GM21515 (cell line): ENCODE measurements around the gene TMEM106C.

Source experiments
- ATAC-seq: cut with Tn5 transposase; IDR thresholded peaks from one replicate; pipeline ENCODE4 v1.9.1; 2021; ENCODE audit not compliant: unreplicated experiment

TMEM106C gene

DNA sequence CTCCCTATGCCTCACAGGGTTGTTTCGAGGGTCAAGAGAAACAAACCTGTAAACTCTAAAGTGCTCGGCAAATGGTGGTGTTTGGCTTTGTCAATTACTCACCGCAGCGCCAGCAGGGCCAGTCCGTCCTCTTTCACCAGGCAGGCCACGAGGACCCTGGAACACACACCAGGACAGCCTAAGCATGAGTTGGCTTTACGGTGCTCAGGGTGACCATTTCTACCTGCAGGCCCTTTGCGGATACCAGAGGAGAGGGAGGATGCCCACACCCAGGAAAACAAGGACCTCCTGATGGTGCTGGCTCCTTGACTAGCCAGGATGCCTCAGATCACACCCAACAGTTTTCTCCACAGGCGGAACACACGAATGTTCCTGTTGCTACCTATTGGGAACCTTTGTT lies 29.4 kb downstream of the TMEM106C start:
- ATAC-seq, result no peak

DNA sequence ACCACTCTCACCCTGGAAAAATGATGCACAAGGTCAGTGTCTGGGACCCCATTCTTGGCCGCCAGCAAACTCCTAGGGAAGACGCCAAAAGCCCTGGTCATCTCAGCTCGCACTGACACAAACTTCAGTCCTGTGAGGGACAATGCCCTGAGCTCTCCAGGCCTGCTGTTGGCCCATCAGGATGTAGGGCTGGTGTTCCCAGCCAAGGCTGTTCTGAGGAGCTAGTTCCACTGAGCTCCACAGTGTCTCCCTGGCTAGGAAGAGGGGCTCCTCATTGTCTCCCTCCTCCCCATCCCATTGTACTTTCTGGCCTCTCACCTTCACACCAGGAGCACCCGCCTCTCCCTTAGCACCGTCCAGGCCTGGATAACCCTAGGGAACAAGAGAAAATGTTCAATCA lies 30.1 kb downstream of the TMEM106C start:
- no peak for ATAC-seq

DNA sequence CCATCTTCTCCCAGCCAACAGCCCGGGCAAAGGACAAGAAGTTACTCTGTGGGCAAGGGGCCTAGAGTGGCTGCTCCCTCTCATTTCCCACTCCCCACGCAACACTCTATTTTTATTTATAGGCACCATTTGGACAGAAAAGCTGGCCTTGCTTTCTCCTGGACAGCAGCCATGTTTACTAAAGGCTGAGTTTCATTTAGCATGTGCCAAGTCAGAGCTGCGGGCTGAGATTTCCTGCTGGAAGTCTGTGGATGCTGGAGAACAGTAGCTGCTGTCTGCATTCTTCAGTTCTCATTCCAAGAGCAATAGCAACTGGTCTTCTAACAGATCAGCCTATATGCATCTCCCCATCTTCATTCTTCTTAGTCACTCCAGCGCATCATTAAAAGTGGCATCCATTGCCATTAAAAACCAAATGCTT lies 32.6 kb downstream of the TMEM106C start:
- ATAC-seq, result no peak

DNA sequence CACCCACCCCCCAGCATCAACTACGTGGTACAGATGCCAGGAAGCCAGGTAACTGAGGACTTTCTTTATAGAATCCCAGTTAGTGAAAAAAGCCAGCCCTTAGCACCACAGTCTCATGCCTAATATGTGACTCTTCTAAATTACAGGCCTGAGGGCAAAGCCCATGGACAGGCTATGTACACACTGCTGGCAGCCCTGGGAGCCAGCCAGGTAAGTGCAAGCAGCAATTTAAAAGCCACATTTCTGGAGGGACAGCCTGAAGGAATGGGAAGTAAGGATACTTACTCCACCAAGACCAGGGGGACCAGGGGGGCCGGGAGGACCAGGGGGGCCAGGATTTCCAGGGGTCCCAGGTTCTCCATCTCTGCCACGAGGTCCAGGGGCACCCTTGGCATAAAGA lies 33.9 kb downstream of the TMEM106C start:
- no peak for ATAC-seq

DNA sequence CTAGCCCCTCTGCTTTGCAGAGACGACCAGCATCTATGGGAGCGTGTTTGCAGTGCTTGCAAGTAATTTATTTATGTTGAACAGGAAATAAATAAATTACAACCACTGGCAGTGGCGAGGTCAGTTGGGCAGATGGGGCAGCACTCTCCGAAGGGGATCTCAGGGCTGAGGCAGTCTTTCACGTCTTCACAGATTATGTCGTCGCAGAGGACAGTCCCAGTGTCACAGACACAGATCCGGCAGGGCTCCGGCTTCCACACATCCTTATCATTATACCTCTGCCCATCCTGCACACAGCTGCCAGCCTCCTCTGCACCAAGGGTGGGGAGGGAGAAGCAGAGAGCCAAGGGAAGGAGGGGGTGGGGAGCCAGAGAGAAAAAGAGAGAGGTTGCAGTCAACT lies 36.4 kb downstream of the TMEM106C start:
- ATAC-seq, result no peak

DNA sequence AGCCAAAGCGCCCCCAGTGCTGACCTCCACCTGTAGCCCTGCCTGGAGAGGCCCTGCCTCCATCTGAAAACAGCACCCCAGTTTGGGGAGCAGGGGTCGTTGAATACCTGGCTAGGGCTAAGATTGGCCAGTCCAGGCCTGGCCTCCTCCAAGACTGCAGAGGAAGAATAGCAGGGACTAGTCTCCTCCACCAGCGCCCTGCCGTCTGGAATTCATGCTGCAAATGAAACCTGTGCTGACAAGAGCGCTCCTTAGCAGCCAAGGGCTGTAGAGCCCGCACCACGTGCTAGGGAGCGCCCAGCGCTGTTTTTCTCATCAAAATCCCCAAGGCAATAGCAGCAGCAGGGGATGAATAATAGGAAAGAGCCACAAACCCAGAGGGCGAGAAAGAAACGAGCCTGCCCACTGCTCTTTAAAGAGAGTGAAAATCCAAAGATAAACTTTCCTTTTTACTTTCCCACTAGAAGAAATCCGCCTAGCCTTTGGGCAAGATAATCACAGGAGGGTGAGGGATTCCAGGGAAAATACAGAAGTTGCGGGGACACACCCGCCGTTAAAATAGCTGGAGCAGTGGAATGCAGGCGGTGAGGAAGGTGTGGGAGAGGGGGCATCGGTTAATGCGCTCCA lies 37.6 kb downstream of the TMEM106C start:
- ATAC-seq, result no peak

DNA sequence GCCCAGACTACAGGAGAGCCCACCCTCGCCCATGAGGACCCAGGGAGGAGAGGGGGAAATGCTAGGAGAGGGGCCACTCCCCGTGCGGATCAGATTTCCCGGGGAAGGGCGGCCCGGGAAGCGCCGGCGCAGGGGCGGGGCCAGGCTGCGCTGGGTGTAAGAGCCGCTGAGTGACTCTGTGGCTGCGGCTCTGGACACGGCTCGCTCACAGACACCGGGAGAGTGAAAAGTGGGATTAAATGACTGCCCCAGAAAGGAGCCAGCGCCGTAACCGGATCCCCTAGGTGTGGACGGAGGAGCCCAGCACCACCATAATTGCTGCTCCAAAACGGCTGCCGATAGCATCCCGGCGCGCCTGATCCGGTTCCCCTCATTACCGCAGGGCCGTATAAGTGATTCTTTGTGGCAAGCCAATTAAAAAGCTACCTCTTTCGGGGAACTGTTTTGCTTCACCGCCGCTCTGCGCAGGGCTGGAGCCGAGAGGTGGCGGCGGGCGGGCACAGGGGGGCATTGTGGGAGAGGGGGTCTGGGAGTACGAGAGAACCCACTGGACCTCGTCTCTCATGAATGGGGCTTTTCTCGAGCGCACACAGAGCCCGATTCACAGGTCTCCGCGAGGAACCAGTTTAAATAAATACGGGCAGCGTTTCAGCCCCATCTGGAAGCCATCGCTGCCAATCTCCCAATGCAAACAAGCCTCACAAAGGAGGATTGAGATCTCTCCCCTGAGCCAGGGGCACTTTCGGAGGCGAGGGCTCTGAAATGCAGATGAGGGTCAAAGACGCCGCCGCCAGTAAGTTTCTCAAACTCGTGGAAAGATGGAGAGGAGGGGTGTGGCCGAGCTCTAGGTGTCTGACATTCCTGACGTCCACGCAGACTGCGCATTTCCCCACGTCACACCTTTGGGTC lies 38.4 kb downstream of the TMEM106C start:
- ATAC-seq, result no peak

DNA sequence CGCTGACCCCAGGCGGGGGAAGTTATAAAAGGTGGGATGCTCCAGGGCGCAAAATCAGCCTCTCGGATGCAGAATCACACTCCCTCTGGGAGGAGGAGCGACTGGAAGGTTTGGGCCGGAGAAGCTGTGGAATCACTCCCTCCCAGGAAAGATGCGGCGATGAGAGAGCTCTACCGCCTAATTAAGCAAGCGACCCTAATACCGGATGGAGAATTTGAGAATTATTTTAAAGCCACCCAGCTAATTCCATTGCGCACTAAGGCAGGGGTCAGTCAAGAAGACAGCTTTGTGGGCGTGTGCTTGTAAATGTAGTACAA lies 39.0 kb downstream of the TMEM106C start:
- ATAC-seq, result no peak

DNA sequence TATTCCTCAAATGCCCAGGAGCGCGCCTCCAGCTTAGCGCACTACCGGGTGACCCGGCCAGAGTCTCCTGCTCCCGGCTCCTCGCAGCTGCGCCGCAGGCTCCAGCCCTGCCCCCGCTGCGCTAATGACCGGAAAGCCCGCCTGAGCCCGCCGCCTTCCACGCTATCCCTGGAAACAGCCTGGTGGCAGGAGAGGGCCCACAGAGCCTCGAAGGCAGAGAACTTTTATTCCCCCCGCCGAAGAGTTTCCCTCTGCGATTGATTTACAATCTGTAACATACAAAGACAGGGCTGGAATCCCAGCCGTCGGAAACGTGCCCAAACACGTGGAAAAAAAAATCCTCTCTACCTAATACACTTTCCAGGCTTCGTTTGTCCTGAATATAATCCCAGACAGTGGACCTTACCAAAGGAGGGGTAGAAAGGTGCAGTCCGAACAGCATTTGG lies 39.4 kb downstream of the TMEM106C start:
- ATAC-seq, result no peak

DNA sequence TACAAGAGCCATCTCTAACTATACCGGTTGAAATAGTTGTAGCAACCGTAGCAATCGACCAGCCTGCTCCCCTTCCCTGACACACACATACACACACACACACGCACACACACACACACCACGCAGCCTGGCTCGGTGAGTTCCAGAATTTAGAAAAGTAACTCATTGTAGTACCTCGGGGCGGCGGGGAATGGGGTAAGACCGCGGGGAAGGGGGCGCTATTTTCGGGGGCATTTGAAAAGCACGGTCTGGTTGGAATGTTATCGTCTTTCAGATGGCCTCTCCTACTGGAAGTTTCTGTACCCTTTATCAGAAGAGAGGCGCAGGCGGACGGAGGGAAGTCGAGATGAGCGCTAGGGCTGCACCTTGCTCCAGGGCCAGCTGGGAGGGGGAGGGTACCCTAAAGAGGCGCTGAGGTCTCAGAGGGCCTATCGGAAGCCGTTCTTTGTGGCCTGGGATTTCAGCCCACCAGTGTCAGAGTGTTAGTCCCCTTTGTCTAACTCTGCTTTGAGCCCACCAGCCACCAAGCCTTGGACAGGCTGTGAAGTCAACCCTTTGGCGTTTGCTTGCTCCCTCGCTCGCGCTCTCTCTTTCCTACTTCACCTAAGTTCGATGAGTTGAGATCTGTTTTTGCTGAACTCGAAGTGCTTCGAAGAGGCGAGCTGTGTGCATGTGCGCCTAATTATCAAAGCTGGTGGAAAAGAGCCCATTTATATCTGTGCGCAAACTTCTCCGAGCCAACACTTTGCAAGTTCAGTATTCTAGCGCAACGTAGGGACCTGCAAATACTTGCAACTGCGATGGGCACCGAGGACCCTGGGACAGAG lies 40.0 kb downstream of the TMEM106C start:
- ATAC-seq, result no peak

DNA sequence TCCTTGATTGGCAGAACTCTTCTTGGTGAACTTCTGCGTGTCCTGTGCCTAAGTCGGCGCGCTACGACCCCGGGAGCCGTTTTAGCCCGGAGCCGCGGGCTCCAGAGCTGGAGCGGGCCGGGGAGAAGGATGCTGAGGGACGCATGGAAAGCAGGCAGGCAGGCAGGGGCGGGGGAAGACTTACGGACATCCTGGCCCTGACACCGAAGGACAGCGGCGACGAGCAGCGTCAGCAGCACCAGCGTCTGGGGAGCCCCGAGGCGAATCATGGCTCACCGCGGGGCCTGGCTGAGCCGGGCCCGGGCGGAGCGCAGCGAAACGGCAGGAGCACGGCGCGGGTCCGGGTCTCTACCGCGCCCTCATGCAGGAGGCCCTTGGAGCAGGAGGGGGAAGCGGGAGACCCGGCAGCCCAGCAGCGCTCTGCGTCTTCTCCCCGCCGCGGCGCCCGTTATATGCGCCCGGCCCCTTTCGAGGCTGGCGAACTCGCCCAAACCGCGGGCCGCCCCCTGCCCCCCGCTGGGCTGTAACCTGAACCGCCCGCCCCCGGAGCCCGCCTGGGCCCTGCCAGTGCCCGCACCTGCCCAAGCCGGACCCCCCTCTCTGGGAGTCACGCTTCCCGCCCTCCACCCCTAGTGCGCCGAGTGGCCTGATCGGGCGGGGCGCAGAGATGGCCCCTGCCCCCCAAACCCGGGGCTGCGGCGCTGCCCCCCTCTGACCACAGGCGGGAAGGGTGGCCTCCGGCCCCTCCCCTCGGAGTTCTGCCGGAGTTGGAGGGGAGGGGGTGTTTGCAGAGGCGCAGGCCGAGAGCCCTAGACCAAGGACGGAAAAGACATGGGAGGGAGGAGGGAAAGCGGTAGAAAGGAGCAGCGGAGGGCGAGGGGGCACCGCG lies 40.9 kb downstream of the TMEM106C start, which contains the start of gene COL2A1:
Gene COL2A1, minus strand, starts transcription at position 424 of the 889 bp plus-strand sequence. Its CDS starts 155 bp downstream, at position 269.
- no peak for ATAC-seq

DNA sequence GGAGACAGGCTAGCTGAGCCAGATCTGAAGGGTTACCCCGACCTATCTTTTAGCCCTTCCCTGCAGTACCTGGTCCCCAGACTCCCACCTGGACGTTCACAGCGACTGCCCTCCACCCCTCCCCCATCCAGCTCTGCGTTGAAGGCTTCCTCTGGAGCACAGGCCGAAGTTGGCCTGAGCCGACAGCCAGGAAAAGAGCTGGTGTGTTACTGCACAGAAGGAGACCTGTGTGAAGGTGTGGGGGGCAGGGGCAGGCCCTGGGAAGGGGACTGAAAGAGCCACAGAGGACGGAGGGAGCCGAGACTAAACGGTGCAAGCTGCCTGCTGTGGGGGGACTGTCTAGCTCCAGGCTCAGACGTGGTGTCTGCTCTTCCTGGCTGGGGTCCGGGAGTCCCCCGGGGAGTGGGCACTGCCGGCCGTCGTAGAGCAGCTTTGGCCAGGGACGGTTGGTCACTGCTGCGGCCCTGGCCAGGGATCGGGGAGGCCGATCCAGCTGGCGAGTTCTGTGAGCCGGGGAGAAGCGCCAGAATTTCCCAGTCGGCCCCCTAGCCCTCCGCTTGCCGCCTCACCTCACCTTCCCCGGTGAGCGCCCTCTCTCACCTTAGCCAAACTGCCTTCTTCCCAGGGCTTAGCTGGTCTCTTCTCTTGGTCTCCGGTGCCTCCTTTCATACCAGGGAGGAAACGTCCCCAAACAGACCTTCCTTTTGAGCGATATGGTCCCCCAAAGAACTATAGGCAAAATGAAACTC lies 41.8 kb downstream of the TMEM106C start:
- ATAC-seq, result no peak

DNA sequence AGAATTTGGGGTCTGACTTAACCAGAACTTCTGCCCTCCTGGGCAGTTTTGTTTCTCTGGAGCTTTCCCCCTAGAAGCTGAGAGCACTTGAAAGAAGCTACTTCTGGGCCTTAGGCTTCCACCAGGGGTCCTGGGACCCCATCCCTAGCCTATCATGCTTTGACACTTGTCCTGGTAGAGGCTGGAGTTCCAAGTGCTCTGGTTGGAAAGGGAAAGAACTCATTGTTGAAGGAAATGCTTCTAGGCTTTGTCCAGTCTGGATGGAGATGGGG lies 42.3 kb downstream of the TMEM106C start:
- ATAC-seq, result no peak

DNA sequence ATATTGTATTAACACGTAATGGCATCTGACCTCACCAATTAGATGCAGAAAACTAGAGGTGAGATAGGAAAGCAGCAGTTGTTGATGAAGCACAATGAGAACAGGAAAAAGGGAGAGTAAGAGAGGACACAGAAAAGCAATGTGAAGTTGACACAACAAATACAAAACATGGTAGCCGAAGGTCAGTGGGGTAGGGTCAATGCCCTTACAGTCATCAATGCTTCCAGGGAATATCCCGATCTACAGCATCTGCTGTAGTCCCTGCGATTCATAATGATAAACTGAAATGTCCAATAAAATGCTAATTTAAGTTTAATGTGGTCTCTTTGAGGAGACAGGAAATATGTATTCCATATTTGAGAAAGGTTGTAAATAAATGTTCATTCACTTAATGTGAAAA lies 43.8 kb downstream of the TMEM106C start:
- ATAC-seq, result no peak

DNA sequence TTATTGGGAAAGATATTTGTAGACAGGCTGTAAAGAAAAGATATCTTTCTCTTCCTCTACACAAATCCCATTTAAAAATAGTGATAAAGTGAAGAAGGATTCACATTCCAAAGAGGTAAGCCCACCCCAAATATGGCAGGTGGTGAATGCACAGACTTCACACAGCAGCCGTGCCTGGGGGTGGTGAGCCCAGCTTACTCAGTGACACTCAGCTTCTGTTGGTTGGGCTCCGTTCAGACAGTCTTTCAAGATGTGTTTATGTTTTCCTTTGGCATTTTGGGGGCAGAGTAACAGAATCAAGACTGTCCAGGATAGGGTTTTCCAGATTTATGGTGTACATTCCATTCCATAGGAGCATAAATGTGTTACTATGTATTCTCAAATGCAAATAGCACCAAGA lies 45.0 kb downstream of the TMEM106C start:
- no peak for ATAC-seq

DNA sequence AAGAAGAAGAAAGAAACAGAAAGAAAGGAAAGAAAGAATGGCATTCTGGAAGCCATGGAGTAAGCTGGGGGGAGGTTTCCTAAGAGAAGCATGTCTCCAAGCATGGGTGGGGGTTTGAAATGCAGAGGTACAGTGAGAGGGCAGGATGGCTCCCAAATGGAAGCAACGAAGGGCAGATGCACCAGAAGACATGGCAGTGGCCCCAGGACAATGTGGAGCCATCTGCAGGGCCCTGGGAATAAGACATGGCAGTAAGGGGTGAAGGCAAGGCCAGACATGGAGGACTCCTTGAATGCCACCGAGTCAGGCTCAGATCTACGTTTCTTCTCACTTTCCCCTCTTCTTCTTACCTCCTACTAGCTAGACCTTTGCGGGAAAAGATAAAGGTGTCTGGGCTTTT lies 45.6 kb downstream of the TMEM106C start:
- ATAC-seq, result no peak

DNA sequence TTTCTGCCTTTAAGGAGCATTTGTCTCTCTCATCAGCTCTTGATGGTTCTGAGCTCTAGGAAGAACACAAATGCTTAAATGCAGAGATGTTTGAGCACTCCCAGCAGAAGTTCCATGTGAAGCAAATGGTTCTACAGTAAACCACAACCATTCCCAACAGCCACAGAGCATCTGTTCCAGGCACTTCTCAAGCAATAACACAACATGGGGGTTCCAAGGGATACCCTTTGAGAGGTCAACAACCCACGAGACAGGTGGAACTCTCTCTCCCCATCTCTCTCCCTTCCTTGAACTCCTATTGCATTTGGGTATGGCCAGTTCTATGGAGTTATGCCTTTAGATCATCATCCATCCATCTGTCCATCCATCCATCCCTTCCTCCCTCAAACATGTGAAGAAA lies 46.1 kb downstream of the TMEM106C start:
- ATAC-seq, result no peak

DNA sequence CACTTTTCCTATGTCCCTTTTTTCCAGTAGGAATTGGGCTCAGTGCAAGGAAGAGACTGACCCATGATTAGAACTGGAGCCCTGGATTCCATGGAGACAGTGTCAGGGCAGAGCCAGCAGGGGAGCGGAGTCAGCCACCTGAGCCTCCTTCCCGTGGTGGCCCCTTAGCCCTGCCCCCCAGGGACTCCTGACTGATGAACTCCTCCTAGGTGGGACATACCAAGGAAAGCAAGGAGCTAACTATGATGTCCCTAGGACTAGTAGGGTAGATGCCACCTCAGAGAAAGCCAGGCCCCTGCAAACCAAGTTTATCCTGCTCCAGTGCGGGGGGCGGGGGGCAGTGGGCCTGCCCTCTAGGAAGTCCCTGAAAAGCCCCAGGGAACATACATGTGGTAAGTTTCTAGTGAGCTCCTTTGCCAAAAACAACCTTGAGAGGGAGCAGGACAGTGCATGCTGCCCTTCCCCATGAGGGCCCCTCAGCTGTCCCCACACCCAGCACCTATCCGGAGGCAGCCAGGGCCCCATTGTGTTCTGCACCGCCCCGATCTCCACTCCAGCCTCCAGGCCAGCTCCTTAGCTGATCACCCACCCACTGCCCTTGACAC lies 47.1 kb downstream of the TMEM106C start:
- ATAC-seq, result no peak

DNA sequence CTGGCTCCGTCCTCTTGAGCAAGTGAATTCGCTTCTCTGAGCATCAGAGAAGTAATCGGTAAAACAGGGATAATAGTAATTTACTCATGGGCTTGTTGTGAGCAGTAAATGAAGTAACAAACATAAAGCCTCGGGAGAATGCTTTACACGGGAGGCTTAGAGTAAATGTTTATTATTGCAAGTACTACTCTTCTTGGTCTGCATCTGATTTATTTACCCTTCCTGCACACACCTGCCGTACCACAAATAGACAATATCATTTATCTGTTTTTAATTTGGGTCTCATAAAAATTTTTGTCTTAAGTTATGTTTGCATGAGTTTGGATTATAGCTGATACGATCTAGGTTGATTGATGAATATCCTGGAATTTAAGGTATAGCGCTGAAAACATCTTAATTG lies 48.7 kb downstream of the TMEM106C start:
- ATAC-seq, result no peak

DNA sequence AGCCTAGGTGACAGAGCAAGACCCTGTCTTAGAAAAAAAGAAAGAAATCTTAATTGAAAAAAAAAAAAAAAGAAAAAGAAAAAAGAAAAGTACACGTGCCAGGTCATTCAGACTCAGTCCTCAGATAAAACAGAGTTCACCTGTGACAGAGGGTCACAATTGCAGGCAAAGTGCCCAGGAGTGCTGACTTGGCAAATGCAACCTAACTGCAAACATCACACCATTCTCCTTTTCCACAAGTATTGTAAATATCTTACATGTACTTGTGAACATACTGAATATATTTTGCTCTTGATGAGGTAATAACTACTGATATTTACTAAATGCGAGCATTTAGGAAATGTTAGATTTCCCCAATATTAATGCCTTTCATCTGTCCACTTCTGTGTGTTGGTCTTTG lies 49.9 kb downstream of the TMEM106C start:
- no peak for ATAC-seq
